HEK293 (cell line): ENCODE results near the gene MACROD1.

Experiments used
- CTCF ChIA-PET: fragments of 350-600 bp; formaldehyde crosslinking; extraction: SDS; loops from one replicate; lab custom pipeline; 2021; ENCODE audit warnings: antibody characterized with exemption; lab: Yijun Ruan, JAX
- POLR2A ChIA-PET: fragments of 300-600 bp; formaldehyde crosslinking; extraction: SDS; loops from one replicate; lab custom pipeline; 2020; ENCODE audit warnings: antibody characterized with exemption, inconsistent platforms; lab: Yijun Ruan, JAX
- H3K27ac ChIP-seq: fragments of 200-500 bp; sonication (Bioruptor generic); 2 replicates; pipeline ENCODE4 v1.5.1; 2014; ENCODE audit warnings: low read depth, low read length, control low read depth, inconsistent platforms; ENCODE audit errors: extremely low read depth
- H3K36me3 ChIP-seq, 2 experiments: fragments of 200-500 bp in 1 of 2; sonication (Bioruptor generic) in 1 of 2; 1 replicate in 1 of 2; 2 replicates in 1 of 2; pipeline ENCODE4 v1.5.1; 2014 to 2017; ENCODE audit warnings: inconsistent platforms in 2 of 2, low read length in 2 of 2; ENCODE audit not compliant: control insufficient read depth in 2 of 2, insufficient read depth in 1 of 2
- H3K4me1 ChIP-seq: fragments of 200-500 bp; sonication (Bioruptor generic); 2 replicates; pipeline ENCODE4 v1.5.1; 2014; ENCODE audit warnings: mild to moderate bottlenecking, low read length, inconsistent platforms; ENCODE audit not compliant: control insufficient read depth, insufficient read depth
- H3K4me3 ChIP-seq: 2 replicates; pipeline ENCODE4 v1.5.1; 2011; ENCODE audit warnings: low read depth, mild to moderate bottlenecking, control low read depth, low read length, moderate library complexity
- H3K9me3 ChIP-seq: fragments of 200-500 bp; sonication (Bioruptor generic); 2 replicates; pipeline ENCODE4 v1.5.1; 2014; ENCODE audit warnings: low read depth, low read length, inconsistent platforms; ENCODE audit not compliant: control insufficient read depth, insufficient read depth
- AEBP2 ChIP-seq: fragments of 450-650 bp; formaldehyde crosslinking; IDR thresholded peaks from 2 replicates; pipeline ENCODE4 v1.5.1; 2016; ENCODE audit warnings: missing biosample characterization, missing genetic modification characterization, borderline replicate concordance
- GLIS1 ChIP-seq: fragments of 450-650 bp; formaldehyde crosslinking; IDR thresholded peaks from 2 replicates; pipeline ENCODE4 v1.5.1; 2016; ENCODE audit warnings: missing biosample characterization, missing genetic modification characterization
- GLIS2 ChIP-seq: fragments of 450-650 bp; formaldehyde crosslinking; IDR thresholded peaks from 2 replicates; pipeline ENCODE4 v1.5.1; 2016; ENCODE audit warnings: missing biosample characterization, missing genetic modification characterization
- HOXC10 ChIP-seq: sonication (generic); formaldehyde crosslinking; IDR thresholded peaks from 2 replicates; pipeline ENCODE4 v1.8.1; 2023; ENCODE audit warnings: mild to moderate bottlenecking, missing genetic modification reagents
- MYNN ChIP-seq: fragments of 450-650 bp; formaldehyde crosslinking; IDR thresholded peaks from 2 replicates; pipeline ENCODE4 v1.5.1; 2016; ENCODE audit warnings: missing biosample characterization, missing genetic modification characterization, borderline replicate concordance
- WT1 ChIP-seq: fragments of 450-650 bp; formaldehyde crosslinking; IDR thresholded peaks from 2 replicates; pipeline ENCODE4 v1.5.1; 2016; ENCODE audit warnings: missing biosample characterization, missing genetic modification characterization
- ZBTB6 ChIP-seq: fragments of 450-650 bp; formaldehyde crosslinking; IDR thresholded peaks from 2 replicates; pipeline ENCODE4 v1.5.1; 2017; ENCODE audit warnings: missing biosample characterization, missing genetic modification characterization
- ZFHX2 ChIP-seq: fragments of 450-650 bp; formaldehyde crosslinking; conservative IDR thresholded peaks from 2 replicates; pipeline ENCODE4 v1.5.1; 2016; ENCODE audit warnings: missing biosample characterization, missing genetic modification characterization
- ZIC2 ChIP-seq: fragments of 450-650 bp; formaldehyde crosslinking; IDR thresholded peaks from 2 replicates; pipeline ENCODE4 v1.5.1; 2016; ENCODE audit warnings: missing biosample characterization, missing genetic modification characterization
- ZNF121 ChIP-seq: fragments of 450-650 bp; formaldehyde crosslinking; IDR thresholded peaks from 2 replicates; pipeline ENCODE4 v1.5.1; 2016; ENCODE audit warnings: missing biosample characterization, missing genetic modification characterization
- ZNF214 ChIP-seq: fragments of 450-650 bp; formaldehyde crosslinking; IDR thresholded peaks from 2 replicates; pipeline ENCODE4 v1.5.1; 2017; ENCODE audit warnings: missing biosample characterization, mild to moderate bottlenecking, missing genetic modification characterization, borderline replicate concordance
- ZNF518A ChIP-seq: fragments of 450-650 bp; formaldehyde crosslinking; conservative IDR thresholded peaks from 2 replicates; pipeline ENCODE4 v1.5.1; 2016; ENCODE audit warnings: low read depth, missing biosample characterization, missing genetic modification characterization
- ZNF530 ChIP-seq: fragments of 450-650 bp; formaldehyde crosslinking; IDR thresholded peaks from 2 replicates; pipeline ENCODE4 v1.5.1; 2016; ENCODE audit warnings: low read depth, missing biosample characterization, missing genetic modification characterization
- ZNF548 ChIP-seq: fragments of 450-650 bp; formaldehyde crosslinking; IDR thresholded peaks from 2 replicates; pipeline ENCODE4 v1.5.1; 2016; ENCODE audit warnings: missing biosample characterization, missing genetic modification characterization
- ZNF560 ChIP-seq: fragments of 450-650 bp; formaldehyde crosslinking; IDR thresholded peaks from 2 replicates; pipeline ENCODE4 v1.5.1; 2017; ENCODE audit warnings: missing biosample characterization, missing genetic modification characterization, borderline replicate concordance
- ZNF629 ChIP-seq: fragments of 450-650 bp; formaldehyde crosslinking; IDR thresholded peaks from 2 replicates; pipeline ENCODE4 v1.5.1; 2017; ENCODE audit warnings: missing biosample characterization, missing genetic modification characterization
- ZNF639 ChIP-seq: fragments of 450-650 bp; formaldehyde crosslinking; IDR thresholded peaks from 2 replicates; pipeline ENCODE4 v1.5.1; 2016; ENCODE audit warnings: missing biosample characterization, missing genetic modification characterization
- ZNF654 ChIP-seq: fragments of 450-650 bp; formaldehyde crosslinking; IDR thresholded peaks from 2 replicates; pipeline ENCODE4 v1.5.1; 2016; ENCODE audit warnings: low read depth, missing biosample characterization, missing genetic modification characterization
- ZNF664 ChIP-seq: fragments of 450-650 bp; formaldehyde crosslinking; IDR thresholded peaks from 2 replicates; pipeline ENCODE4 v1.5.1; 2016; ENCODE audit warnings: missing biosample characterization, missing genetic modification characterization
- ZNF707 ChIP-seq: fragments of 450-650 bp; formaldehyde crosslinking; IDR thresholded peaks from 2 replicates; pipeline ENCODE4 v1.5.1; 2016; ENCODE audit warnings: missing biosample characterization, missing genetic modification characterization
- ZNF768 ChIP-seq: fragments of 450-650 bp; formaldehyde crosslinking; IDR thresholded peaks from 2 replicates; pipeline ENCODE4 v1.5.1; 2018; ENCODE audit warnings: missing biosample characterization, mild to moderate bottlenecking, missing genetic modification characterization

MACROD1 gene

GRCh38 chr11:64032050-64032449 lies 133.9 kb downstream of the MACROD1 start:
- Histone ChIP-seq H3K36me3 (no peaks in the 10 kb centered on the region), H3K27ac (no peak overlapping the region), H3K4me1 (no peaks in the 10 kb centered on the region), H3K4me3 (no peak overlapping the region), H3K9me3 (no peaks in the 10 kb centered on the region)
- no peak for TF ChIP-seq ZNF707 (tag by site-specific recombination)
- no peak for TF ChIP-seq ZNF664 (tag by site-specific recombination)
- TF ChIP-seq GLIS1 (tag by site-specific recombination), result peak; percentile 99
- no peak for TF ChIP-seq MYNN (tag by site-specific recombination)
- no peak for TF ChIP-seq ZFHX2 (tag by site-specific recombination)
- TF ChIP-seq ZIC2 (tag by site-specific recombination), result peak; percentile 84
- TF ChIP-seq ZNF654 (tag by site-specific recombination), result no peak
- no peak for TF ChIP-seq WT1 (tag by site-specific recombination)
- CTCF ChIA-PET, result interaction anchor here (1.0 to 1.6 kb wide), 2 partner anchors 9 to 32 kb away, joined by 4 to 6 read pairs; no protein-coding TSS in a partner anchor
- POLR2A ChIA-PET, result interaction anchor here (0.6 to 1.5 kb wide), 2 partner anchors 13 to 15 kb away, joined by 3 to 4 read pairs; no protein-coding TSS in a partner anchor

- H3K27ac ChIP-seq, result no peak overlapping the region
- CTCF ChIA-PET, result interaction anchor here (0.6 to 1.6 kb wide), 3 partner anchors 10 to 109 kb away, joined by 4 to 6 read pairs (median 5); no protein-coding TSS in a partner anchor
- H3K4me3 ChIP-seq, result no peak overlapping the region
- H3K36me3 ChIP-seq, result no peaks in the 10 kb centered on the region
- no peaks in the 10 kb centered on the region for H3K9me3 ChIP-seq
- POLR2A ChIA-PET, result interaction anchor here (0.7 kb wide), 1 partner anchor 202 kb away, joined by 3 read pairs; no protein-coding TSS in a partner anchor
- no peaks in the 10 kb centered on the region for H3K4me1 ChIP-seq
- TF ChIP-seq ZNF639 (tag by site-specific recombination), result no peak
- no peak for TF ChIP-seq ZNF214
- TF ChIP-seq ZNF530, result no peak
- TF ChIP-seq ZNF768 (tag by site-specific recombination), result no peak
- TF ChIP-seq ZBTB6 (tag by site-specific recombination), result no peak
- TF ChIP-seq ZNF629 (tag by site-specific recombination), result no peak
- TF ChIP-seq ZNF121, result no peak
- TF ChIP-seq GLIS2 (tag by site-specific recombination), result 0 out of 2 replicates have a peak, but pooled peaks have one; percentile 23
- peak; percentile 94 for TF ChIP-seq GLIS1 (tag by site-specific recombination)
- no peak for TF ChIP-seq ZNF548 (tag by site-specific recombination)
- no peak for TF ChIP-seq ZNF560 (tag by site-specific recombination)
- TF ChIP-seq HOXC10 (CRISPR knock-in tag), result no peak
- no peak for TF ChIP-seq ZNF654 (tag by site-specific recombination)
- no peak for TF ChIP-seq ZNF518A
- no peak for TF ChIP-seq AEBP2
Measured at GRCh38 chr11:64031001-64031400, 134.9 kb downstream of the MACROD1 start.
